Measurements from ENCODE around the gene FRMD4B.
A peak's percentile ranks its signal among the peaks of the same experiment; 100 is the strongest.

The FRMD4B gene

DNA sequence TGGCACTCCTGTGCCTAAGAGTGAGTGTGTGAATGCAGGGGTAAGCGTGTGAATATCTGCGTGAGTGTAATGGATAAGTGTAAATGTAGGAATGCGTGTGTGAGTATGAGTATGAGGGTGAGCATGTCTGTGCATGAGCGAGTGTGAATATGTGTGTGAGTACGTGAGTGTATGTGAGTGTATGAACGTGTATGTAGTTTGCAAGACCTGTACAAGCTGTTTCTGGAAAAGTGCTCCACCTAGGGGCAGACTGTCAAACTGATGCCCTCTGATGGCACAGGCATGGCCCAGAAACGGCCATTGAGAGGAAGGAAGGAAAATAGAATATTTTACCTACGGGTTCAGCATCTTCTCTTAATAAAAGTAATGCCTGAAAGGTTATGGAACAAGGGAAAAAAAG is 24.4 kb upstream of the FRMD4B start:
- H3K27me3 Mint-ChIP-seq = no peaks in the 10 kb centered on the region
- peak; percentile 73 for ATAC-seq
- no peak overlapping the region for H3K27ac Mint-ChIP-seq
- H3K36me3 Mint-ChIP-seq = no peaks in the 10 kb centered on the region
- peaks cover under 1% of the 10 kb centered on the region for H3K9me3 Mint-ChIP-seq
- peaks cover 6% of the 10 kb centered on the region for H3K4me1 Mint-ChIP-seq
- no peak overlapping the region for H3K4me3 Mint-ChIP-seq

DNA sequence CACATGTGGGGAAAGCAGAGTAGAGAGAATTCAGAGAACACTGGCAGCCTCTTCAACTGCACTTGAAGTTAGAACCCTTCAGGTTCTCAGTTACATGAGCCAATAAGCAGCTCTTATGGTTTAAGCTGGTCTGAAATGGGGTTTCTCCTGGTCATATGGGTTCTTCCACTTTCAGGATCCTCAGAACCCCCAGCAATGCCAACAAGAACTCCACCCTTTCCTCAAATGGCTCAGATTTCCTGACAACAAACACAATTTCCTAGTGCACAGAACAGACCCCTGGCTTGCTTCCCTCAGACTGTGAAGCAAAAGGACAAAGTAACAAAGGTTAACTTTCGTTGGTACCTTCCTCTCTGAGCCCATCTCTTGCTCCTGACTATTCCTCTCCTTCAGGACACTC is 23.9 kb upstream of the FRMD4B start:
- ATAC-seq = no peak
- Mint-ChIP-seq H3K4me1 (peaks cover 6% of the 10 kb centered on the region), H3K9me3 (peaks cover 5% of the 10 kb centered on the region), H3K4me3 (no peak overlapping the region), H3K27me3 (no peaks in the 10 kb centered on the region), H3K27ac (no peak overlapping the region), H3K36me3 (no peaks in the 10 kb centered on the region)

DNA sequence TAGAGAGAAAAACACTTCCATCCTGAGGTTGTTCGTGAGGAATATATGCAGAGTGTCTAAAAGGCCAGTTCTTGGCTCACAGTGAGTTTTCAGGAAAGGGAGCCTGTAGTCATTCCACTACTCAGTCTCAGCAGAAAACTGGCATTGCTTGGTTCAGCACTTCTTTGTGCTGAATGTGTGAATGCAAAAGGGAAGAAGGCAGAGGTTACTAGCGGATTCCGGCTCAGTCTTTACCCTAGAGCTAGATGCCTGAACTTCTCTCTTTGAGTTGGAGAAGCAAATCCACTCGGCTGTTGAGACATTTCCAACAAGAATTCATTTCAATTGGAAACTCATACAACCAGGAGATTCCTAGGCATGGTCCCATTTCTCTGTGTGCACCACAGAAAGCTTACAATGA is 23.1 kb upstream of the FRMD4B start:
- no peaks in the 10 kb centered on the region for H3K36me3 Mint-ChIP-seq
- no peaks in the 10 kb centered on the region for H3K27me3 Mint-ChIP-seq
- no peak for ATAC-seq
- peaks cover 8% of the 10 kb centered on the region for H3K9me3 Mint-ChIP-seq
- no peak overlapping the region for H3K27ac Mint-ChIP-seq
- H3K4me3 Mint-ChIP-seq = no peak overlapping the region
- peaks cover 6% of the 10 kb centered on the region for H3K4me1 Mint-ChIP-seq

DNA sequence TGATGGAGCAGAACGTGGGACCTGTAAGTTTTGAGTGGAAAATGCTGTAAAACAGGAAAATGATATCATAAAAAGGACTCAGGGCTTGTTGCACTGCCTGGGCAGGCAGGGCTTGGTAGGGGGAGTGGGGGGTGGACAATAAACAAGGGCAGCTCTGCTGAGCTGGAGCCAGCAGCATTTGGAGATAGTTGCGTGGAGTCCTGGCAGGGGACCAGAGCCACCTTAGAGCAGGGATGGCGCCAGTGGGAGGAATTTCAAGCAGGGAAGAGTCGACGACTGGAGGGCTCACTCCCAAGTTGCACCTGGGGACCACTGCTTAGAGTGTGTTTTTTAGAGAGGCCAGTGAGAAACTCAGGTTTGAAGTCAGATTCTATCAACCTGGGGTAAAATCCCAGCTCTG is 22.7 kb upstream of the FRMD4B start:
- Mint-ChIP-seq H3K9me3 (peaks cover 8% of the 10 kb centered on the region), H3K36me3 (no peaks in the 10 kb centered on the region), H3K27me3 (no peaks in the 10 kb centered on the region), H3K27ac (no peak overlapping the region), H3K4me1 (peaks cover 6% of the 10 kb centered on the region), H3K4me3 (no peak overlapping the region)
- ATAC-seq = no peak

DNA sequence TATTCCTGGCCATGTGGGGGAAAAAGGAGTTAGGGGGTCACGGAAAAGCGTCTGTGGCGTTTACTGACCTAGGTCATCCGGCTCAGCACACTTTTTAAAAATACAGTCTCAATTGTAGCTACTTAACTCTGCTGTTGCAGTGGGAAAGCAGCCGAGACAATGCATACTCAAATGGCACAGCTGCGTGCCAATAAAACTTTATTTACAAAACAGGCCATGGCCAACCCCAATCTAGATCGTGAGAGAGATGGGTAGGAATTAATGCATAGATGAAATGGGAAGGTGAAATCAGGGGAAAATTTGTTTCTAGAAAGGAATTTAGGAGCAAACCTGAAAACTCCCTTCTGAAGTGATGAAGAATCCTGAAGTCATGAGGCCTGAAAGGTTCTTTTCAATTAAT is 22.0 kb upstream of the FRMD4B start:
- no peaks in the 10 kb centered on the region for H3K36me3 Mint-ChIP-seq
- no peak for ATAC-seq
- no peak overlapping the region for H3K4me3 Mint-ChIP-seq
- no peak overlapping the region for H3K27ac Mint-ChIP-seq
- H3K27me3 Mint-ChIP-seq = no peaks in the 10 kb centered on the region
- H3K4me1 Mint-ChIP-seq = peaks cover 6% of the 10 kb centered on the region
- H3K9me3 Mint-ChIP-seq = peaks cover 8% of the 10 kb centered on the region

DNA sequence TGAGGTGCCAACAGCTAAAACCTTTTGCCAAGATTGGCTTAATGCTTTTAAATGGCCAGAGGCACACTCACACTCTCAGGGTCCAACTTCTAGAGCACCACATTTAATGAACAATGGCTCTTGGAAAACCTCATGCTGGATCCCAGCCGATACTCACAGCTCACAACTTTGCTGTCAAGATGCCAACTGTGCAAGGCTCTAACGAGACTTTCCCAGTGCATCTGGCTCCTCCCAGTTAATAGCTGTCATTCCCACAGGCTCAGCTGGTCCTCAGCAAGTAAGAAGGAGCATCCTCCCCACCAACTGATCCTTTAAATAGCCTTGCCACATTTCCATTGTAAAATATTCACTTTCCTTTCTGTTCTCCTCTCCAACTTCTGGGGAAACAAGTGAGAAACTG is 20.3 kb upstream of the FRMD4B start:
- Mint-ChIP-seq H3K4me1 (peaks cover 6% of the 10 kb centered on the region), H3K27ac (no peak overlapping the region), H3K4me3 (no peak overlapping the region), H3K36me3 (no peaks in the 10 kb centered on the region), H3K27me3 (no peaks in the 10 kb centered on the region), H3K9me3 (peaks cover 8% of the 10 kb centered on the region)
- no peak for ATAC-seq

DNA sequence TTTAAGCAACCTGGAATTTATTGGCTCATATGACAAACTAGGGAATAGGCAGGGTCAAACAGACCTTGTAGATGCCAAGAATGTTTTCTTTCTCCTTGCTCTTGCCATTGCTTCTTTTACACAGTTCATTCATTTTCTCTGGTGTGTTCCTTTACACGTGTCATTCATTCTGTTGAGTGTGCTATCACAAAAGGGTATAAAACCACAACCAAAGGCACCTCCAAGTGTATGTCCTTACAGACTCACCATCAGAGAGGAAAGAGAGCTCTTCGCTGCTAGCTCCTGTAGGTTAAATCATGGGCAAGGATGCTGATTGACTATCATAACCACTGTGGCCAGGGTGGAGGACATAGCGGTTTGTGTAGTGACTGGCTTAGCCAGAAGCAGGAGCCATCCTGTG is 19.2 kb upstream of the FRMD4B start:
- Mint-ChIP-seq H3K4me1 (peaks cover 2% of the 10 kb centered on the region), H3K27me3 (no peaks in the 10 kb centered on the region), H3K9me3 (peaks cover 8% of the 10 kb centered on the region), H3K4me3 (no peak overlapping the region), H3K27ac (no peak overlapping the region), H3K36me3 (no peaks in the 10 kb centered on the region)
- ATAC-seq = no peak

DNA sequence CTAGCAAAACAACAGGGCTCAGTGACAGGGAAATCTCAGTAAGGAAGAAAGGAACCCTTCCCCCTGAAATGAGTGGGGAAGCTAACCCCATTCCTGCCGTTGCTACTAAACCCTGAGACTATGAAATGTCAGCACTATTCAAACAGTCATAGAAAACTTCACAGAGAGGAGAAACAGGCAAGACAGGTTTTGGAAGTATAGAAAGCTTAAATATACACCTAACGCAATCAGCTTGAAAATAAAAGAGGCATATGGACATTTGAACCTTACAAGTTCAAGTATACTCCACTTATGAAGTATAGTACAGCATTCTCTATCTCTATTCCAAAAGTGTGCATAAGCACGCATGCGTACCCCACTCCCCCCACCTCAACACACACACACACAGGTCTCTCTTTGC is 17.6 kb upstream of the FRMD4B start:
- no peaks in the 10 kb centered on the region for H3K36me3 Mint-ChIP-seq
- no peaks in the 10 kb centered on the region for H3K27me3 Mint-ChIP-seq
- no peaks in the 10 kb centered on the region for H3K4me1 Mint-ChIP-seq
- no peak for ATAC-seq
- no peak overlapping the region for H3K27ac Mint-ChIP-seq
- H3K9me3 Mint-ChIP-seq = peaks cover 8% of the 10 kb centered on the region
- H3K4me3 Mint-ChIP-seq = no peak overlapping the region

DNA sequence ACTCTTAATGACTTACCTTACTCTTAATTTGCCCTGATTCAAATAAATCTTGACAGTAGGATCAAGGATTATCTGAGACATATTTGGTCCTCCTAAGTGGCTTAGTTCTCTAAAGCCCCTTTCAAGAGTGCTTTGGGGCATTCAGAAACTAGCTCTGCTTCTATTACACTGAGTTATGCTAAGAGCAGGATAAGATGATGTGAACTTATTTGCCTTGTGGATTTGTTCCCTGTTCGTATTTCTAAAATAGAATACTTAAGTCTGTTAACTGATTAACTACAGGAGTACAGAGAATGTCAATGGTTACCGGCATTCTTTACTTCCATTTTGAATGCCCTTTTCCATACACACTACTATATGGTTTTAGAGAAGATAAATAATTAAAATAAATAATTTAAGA is 14.8 kb upstream of the FRMD4B start:
- peaks cover 11% of the 10 kb centered on the region for H3K9me3 Mint-ChIP-seq
- no peak overlapping the region for H3K27ac Mint-ChIP-seq
- no peak for ATAC-seq
- H3K4me3 Mint-ChIP-seq = no peak overlapping the region
- no peaks in the 10 kb centered on the region for H3K27me3 Mint-ChIP-seq
- no peaks in the 10 kb centered on the region for H3K4me1 Mint-ChIP-seq
- no peaks in the 10 kb centered on the region for H3K36me3 Mint-ChIP-seq

DNA sequence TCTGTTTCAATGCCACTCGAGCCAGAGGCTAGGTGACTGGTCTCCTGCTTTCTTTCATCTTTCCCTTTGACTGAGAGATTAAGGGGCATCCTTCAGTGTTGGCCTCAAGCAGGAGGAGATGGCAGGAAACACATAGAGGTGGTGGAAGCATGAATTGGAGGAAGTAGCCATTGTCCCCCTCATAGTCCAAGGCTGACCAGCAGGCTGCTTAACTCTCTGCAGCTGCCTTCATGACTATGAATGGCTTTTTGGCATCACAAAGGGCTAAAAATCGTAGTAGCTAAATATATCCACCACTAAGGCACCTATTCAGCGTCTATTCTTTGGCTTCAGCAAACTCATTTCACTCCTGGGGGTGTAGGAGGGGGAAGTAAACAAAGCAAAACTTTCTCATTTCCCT is 7.0 kb upstream of the FRMD4B start:
- Mint-ChIP-seq H3K36me3 (no peaks in the 10 kb centered on the region), H3K27me3 (peaks cover 37% of the 10 kb centered on the region)

DNA sequence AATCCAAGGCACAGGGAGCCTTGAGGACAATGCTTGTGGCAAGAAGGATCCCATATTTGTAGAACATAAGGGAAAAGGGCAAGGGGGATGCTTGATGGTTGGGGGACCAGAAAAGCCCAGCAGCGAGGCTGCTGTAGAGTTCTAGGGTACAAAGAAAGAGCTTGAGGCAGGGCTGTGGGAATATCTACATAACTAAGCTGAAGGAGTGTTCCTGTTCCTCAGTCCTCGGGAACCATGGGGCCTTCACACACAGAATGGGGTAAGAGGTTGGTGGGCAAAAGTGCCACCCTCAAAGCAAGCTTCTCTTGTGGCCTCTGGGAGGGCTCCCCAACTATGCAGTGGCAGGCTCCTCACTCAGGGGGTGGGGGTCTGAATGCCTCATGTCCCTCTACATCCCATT is 6.5 kb upstream of the FRMD4B start:
- Mint-ChIP-seq H3K4me1 (no peaks in the 10 kb centered on the region), H3K36me3 (no peaks in the 10 kb centered on the region), H3K27me3 (peaks cover 37% of the 10 kb centered on the region), H3K4me3 (no peak overlapping the region), H3K9me3 (peaks cover 7% of the 10 kb centered on the region), H3K27ac (no peak overlapping the region)
- no peak for ATAC-seq

More for the DNA sequence above, 7.0 kb upstream of the FRMD4B start:
- ATAC-seq = no peak
- Mint-ChIP-seq H3K9me3 (peaks cover 7% of the 10 kb centered on the region), H3K4me1 (no peaks in the 10 kb centered on the region), H3K27ac (no peak overlapping the region), H3K4me3 (no peak overlapping the region)

DNA sequence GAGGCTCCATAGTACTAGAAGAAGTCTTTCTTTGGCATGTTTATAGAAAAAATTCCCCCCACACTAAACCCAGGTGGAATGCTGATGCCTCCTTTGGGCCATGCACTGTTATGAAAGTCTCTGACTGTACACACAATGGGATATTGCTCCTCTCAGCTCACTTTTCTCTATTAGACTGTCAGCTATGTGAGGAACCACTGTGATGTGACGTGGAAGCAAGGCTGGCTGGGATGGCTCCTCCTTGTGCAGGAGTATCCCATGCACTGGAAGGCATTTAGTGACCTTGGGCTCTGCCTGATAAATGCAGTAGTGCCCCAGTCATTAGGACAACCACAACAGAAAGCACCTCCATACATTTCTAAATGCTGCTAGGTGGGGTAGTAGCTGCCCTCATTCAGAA is 5.7 kb upstream of the FRMD4B start:
- Mint-ChIP-seq H3K4me3 (no peak overlapping the region), H3K36me3 (no peaks in the 10 kb centered on the region), H3K27ac (no peak overlapping the region), H3K27me3 (peaks cover 39% of the 10 kb centered on the region), H3K4me1 (peaks cover under 1% of the 10 kb centered on the region), H3K9me3 (peaks cover 4% of the 10 kb centered on the region)
- no peak for ATAC-seq

DNA sequence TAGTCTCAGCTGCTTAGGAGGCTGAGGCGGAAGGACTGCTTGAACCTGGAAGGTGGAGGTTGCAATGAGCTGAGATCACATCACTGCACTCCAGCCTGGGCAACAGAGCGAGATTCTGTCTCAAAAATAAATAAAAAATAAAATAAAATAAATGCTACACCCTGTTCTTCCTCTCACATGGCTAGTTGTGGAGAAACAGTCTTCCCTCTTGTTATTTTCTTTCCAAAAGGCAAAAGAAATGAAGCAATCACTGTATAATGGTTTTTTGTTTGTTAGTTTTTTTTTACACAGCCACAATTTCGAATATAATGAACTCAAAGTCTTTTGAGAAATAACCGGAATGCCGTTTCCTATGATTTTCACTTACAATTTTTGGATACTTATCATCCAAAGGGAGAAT is 4.9 kb upstream of the FRMD4B start:
- Mint-ChIP-seq H3K36me3 (no peaks in the 10 kb centered on the region), H3K27me3 (peaks cover 46% of the 10 kb centered on the region), H3K4me1 (peaks cover 6% of the 10 kb centered on the region), H3K9me3 (peaks cover 4% of the 10 kb centered on the region), H3K27ac (no peak overlapping the region), H3K4me3 (no peak overlapping the region)
- no peak for ATAC-seq

DNA sequence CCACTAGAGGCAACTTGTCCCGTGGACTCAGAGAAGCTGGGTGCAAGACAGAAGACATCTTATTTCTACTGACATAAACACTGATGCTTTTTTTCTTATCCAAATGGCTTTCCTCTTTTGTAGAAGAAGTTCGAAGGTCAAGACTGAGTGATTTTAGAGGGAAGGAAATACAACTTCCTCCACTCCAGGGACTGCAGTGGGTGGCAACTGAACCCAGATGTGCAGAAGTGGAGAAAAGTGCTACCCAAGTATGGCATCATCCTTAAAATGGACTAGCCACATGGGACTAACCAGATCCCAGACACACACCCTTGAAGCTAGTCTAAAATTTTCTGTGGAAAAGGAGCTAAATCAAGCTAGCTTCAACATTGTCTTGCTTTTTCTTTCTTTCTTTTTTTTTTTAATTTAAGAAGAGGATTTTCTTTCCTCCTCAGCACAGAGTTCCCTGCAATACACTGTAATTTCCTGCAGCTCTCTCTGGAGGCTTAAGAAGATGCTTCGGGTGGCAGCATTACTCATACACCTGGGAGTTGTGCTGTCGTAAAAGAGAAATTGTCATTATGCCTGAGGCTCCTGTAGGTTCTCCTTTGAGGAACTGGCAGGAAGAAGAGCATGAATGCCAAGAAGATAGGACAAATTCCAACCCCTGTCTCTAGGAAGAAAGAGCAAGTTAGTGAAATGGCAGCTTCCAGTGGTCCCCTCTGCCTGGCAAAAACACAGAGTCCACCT is 3.8 kb upstream of the FRMD4B start:
- Mint-ChIP-seq H3K4me1 (peaks cover 6% of the 10 kb centered on the region), H3K27ac (no peak overlapping the region), H3K4me3 (no peak overlapping the region), H3K9me3 (peaks cover 2% of the 10 kb centered on the region), H3K27me3 (peaks cover 53% of the 10 kb centered on the region), H3K36me3 (no peaks in the 10 kb centered on the region)
- ATAC-seq = no peak

DNA sequence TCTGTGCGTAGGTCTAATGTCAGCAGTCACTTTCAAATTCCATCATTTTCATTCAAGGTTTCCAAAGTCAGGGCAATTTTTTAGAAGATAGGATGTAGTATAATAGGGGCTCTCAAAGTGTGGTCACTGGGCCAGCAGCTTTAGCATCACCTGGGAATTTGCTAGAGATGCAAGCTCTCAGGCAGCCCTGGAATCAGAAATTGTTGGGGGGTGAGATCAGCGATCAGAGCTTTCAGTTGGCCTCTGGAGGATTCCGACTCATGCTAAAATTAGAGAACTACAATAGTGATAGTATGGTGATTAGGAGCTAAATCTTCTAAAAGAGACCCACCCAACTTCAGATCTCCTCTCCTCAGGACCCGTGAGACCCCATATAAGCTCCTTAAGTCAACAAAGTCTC is 2.4 kb upstream of the FRMD4B start:
- no peaks in the 10 kb centered on the region for H3K36me3 Mint-ChIP-seq
- no peak for ATAC-seq
- H3K4me3 Mint-ChIP-seq = no peak overlapping the region
- H3K9me3 Mint-ChIP-seq = peaks cover 1% of the 10 kb centered on the region
- no peak overlapping the region for H3K27ac Mint-ChIP-seq
- H3K27me3 Mint-ChIP-seq = peaks cover 57% of the 10 kb centered on the region
- peaks cover 6% of the 10 kb centered on the region for H3K4me1 Mint-ChIP-seq

DNA sequence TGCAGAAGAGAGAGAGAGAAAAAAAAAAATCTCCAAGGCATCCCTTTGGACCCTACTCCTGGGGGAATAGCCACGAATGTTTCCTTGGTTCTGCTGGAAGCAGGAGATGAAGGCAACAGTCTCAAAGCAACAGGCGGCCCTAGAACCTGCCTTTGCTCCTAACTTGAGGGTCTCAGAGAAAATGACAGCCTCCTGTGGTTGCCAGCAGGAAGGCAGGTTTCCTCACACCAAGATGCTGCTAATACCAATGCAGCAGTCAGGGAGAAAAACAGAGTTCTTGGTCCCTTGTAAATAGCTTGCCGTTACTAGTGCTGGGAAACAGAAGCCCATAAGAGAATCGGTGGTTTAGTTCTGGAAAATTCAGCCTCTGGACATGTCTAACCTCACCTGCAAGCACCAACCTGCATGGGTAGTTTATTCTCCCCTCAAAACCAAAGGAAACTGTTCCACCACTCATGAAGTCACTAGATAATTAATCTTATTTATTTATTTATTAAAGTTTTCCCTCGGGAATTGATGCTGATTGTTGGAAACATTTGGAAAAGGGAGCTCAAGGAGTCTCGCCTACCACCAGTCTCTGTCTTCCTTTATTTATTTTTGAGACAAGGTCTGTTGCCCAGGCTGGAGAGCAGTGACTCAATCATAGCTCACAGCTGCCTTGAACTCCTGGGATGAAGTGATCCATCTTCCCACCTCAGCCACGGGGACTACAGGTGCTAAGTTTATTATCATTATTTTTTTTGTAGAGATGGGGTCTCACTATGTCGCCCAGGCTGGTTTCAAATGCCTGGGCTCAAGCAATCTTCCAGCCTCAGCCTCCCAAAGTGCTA is 883 bp upstream of the FRMD4B start:
- H3K4me1 Mint-ChIP-seq = peaks cover 6% of the 10 kb centered on the region
- peaks cover 42% of the 10 kb centered on the region for H3K27me3 Mint-ChIP-seq
- no peaks in the 10 kb centered on the region for H3K9me3 Mint-ChIP-seq
- H3K27ac Mint-ChIP-seq = no peak overlapping the region
- H3K4me3 Mint-ChIP-seq = no peak overlapping the region
- H3K36me3 Mint-ChIP-seq = no peaks in the 10 kb centered on the region
- ATAC-seq = no peak

Data from stimulated activated memory B cell treated with anti-CD40 and anti-IgM and Interleukin-4, amounts not matched to agents 10 μg/mL and 1 μg/mL and 100 μg/mL, for 72 hours (primary cell).